ENCODE measurements around the gene PBX2.

DNA sequence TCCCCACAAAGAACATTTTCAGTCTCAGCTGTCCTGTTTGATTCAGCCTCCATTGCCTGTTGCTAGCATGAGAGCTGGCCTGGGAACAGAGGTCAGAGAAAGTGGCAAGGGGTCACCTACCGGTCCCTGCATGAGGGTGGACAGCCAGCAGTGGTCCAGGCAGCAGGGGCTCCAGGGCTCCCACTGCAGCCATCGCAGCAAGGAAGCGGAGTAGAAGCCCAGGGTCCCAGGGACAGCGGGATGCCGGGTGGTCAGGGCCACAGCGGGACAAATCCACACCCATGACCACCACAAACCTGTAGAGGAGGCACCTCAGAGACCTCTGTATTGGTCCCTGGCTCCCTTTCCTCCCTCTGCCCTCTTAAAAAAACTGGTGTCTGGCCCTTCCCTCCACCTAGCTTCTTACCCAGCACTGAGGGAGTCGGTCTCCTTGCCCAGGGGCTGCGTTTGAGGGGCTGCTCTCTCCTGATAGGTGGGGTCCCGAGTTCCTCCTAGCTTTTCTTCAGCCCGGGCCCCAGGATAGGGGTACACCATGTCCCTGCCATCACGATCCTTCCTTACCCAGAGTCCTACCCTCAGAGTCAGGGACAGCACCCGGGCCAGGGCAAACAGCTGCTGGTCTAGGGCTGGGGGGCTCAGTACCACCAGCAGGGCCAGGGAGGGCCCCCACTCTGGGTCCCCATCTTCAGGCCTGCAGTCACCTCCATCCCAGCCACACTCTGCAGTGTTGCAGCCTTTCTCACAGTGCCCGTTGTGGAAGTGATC is 10.9 kb upstream of the PBX2 start:
- TF ChIP-seq, protein P1, sequence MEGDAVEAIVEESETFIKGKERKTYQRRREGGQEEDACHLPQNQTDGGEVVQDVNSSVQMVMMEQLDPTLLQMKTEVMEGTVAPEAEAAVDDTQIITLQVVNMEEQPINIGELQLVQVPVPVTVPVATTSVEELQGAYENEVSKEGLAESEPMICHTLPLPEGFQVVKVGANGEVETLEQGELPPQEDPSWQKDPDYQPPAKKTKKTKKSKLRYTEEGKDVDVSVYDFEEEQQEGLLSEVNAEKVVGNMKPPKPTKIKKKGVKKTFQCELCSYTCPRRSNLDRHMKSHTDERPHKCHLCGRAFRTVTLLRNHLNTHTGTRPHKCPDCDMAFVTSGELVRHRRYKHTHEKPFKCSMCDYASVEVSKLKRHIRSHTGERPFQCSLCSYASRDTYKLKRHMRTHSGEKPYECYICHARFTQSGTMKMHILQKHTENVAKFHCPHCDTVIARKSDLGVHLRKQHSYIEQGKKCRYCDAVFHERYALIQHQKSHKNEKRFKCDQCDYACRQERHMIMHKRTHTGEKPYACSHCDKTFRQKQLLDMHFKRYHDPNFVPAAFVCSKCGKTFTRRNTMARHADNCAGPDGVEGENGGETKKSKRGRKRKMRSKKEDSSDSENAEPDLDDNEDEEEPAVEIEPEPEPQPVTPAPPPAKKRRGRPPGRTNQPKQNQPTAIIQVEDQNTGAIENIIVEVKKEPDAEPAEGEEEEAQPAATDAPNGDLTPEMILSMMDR (IDR thresholded peaks at IDR 0.05; ENCODE audit: low read depth, low read length, missing input control), result no peak
- TF ChIP-seq, protein P2, sequence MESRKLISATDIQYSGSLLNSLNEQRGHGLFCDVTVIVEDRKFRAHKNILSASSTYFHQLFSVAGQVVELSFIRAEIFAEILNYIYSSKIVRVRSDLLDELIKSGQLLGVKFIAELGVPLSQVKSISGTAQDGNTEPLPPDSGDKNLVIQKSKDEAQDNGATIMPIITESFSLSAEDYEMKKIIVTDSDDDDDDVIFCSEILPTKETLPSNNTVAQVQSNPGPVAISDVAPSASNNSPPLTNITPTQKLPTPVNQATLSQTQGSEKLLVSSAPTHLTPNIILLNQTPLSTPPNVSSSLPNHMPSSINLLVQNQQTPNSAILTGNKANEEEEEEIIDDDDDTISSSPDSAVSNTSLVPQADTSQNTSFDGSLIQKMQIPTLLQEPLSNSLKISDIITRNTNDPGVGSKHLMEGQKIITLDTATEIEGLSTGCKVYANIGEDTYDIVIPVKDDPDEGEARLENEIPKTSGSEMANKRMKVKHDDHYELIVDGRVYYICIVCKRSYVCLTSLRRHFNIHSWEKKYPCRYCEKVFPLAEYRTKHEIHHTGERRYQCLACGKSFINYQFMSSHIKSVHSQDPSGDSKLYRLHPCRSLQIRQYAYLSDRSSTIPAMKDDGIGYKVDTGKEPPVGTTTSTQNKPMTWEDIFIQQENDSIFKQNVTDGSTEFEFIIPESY (IDR thresholded peaks at IDR 0.05), result no peak
- TF ChIP-seq YY1 (IDR thresholded peaks at IDR 0.05), result no peak
- no peak for TF ChIP-seq TAF1 (conservative IDR thresholded peaks at IDR 0.05)
- TF ChIP-seq RAD21 (IDR thresholded peaks at IDR 0.05), result no peak
